ENCODE measurements around the gene AMIGO3. TPM values are rescaled to one million over a fixed set of nuclear protein-coding genes. Genes with fewer than 3 reads are reported as not detected.

AMIGO3 gene
- total and polyA plus RNA-seq, 2 of the 8 experiments (the other 6 are each of a cell fraction or from before 2014, with no cell fraction given): 1.6 to 8.8 TPM

- H3K23ac ChIP-seq (ENCODE audit: insufficient read length): no peak overlapping the region
- DNase-seq (ENCODE audit: low read depth in 1 of 2, low spot score in 2 of 2) (no peak), FAIRE-seq (no peak)
- no peak overlapping the region for H3K27ac ChIP-seq (ENCODE audit: low read depth, low read length)
- no peaks in the 10 kb centered on the region for H3K9me3 ChIP-seq (ENCODE audit: insufficient read depth in 2 of 2, low read depth in 1 of 2, low read length in 1 of 2)
- H4K5ac ChIP-seq (ENCODE audit: insufficient read length, low read depth, low read length): no peak overlapping the region
- 100% methylated on average over 2 of the region's 2 CpGs; no CpG with 5 or more reads in 1 of the 2 experiments for WGBS, 2 experiments (ENCODE audit: extremely low coverage in 1 of 2, insufficient coverage in 1 of 2, insufficient read length in 1 of 2, insufficient replicate concordance in 2 of 2, low coverage in 1 of 2, low lambda C conversion rate in 2 of 2, missing lambda C conversion rate in 1 of 2)
- no peak overlapping the region for H3K18ac ChIP-seq (ENCODE audit: extremely low read depth, low read length)
- CTCF ChIA-PET (ENCODE audit: partially characterized antibody): interaction anchor here (0.6 to 2.3 kb wide), 4 partner anchors 20 to 208 kb away, joined by 3 to 6 read pairs (median 6); no protein-coding TSS in a partner anchor
- H3K14ac ChIP-seq (ENCODE audit: insufficient read length): no peak overlapping the region
- no peak overlapping the region for H2BK12ac ChIP-seq (ENCODE audit: low read depth, low read length)
- H3K4me3 ChIP-seq (ENCODE audit: extremely low read depth in 1 of 4, insufficient read depth in 2 of 4, low read depth in 3 of 4, low read length in 4 of 4): no peak overlapping the region
- peaks cover 0 to 3% (median 3%) of the 10 kb centered on the region in 4 experiments; a peak in 2 of 7 replicates for H3K27me3 ChIP-seq (replicated peaks in 1 of 4; ENCODE audit: control insufficient read depth in 3 of 4, extremely low read depth in 1 of 4, insufficient read depth in 3 of 4, low read length in 3 of 4)
- no peak overlapping the region for H2BK20ac ChIP-seq (ENCODE audit: low read length)
- H2AK5ac ChIP-seq (ENCODE audit: low read depth, low read length): no peak overlapping the region
- peaks cover 2% of the 10 kb centered on the region; the same call in 1 of the 2 replicates for H3K23me2 ChIP-seq (ENCODE audit: low read depth, low read length)
- H3K4me1 ChIP-seq (replicated peaks in 1 of 4; ENCODE audit: control insufficient read depth in 3 of 4, insufficient read depth in 4 of 4, low read length in 3 of 4): no peaks in the 10 kb centered on the region
- H4K8ac ChIP-seq (ENCODE audit: extremely low read depth, insufficient read depth, low read length): no peak overlapping the region
- no peak overlapping the region for H3K56ac ChIP-seq (replicated peaks; ENCODE audit: insufficient read length, low read depth, low read length)
- H3K36me3 ChIP-seq (ENCODE audit: control insufficient read depth in 2 of 4, insufficient read depth in 4 of 4, low read length in 3 of 4): peaks cover 45 to 73% (median 68%) of the 10 kb centered on the region in 4 experiments
- no peak overlapping the region for H3K4me2 ChIP-seq (ENCODE audit: insufficient read depth in 1 of 2, low read depth in 2 of 2, low read length in 2 of 2)
- no peaks in the 10 kb centered on the region for H3K79me2 ChIP-seq (ENCODE audit: control insufficient read depth in 1 of 2, insufficient read depth in 2 of 2, low read length in 2 of 2)
- H2AFZ ChIP-seq (ENCODE audit: low read length): no peak overlapping the region
- no peaks in the 10 kb centered on the region for H3K79me1 ChIP-seq (ENCODE audit: low read depth, low read length)
- H3K4ac ChIP-seq (replicated peaks; ENCODE audit: insufficient read length, low read depth, low read length): no peak overlapping the region
- H3K9ac ChIP-seq (replicated peaks in 1 of 4; ENCODE audit: extremely low read depth in 1 of 4, low read depth in 3 of 4, low read length in 3 of 4): no peak overlapping the region
- H4K91ac ChIP-seq (replicated peaks; ENCODE audit: insufficient read length, low read length): no peak overlapping the region
- H2BK5ac ChIP-seq (ENCODE audit: low read depth, low read length): no peak overlapping the region
- POLR2A ChIA-PET (ENCODE audit: partially characterized antibody): interaction anchor here (1.1 to 1.5 kb wide), 2 partner anchors 33 to 58 kb away, joined by 3 read pairs; no protein-coding TSS in a partner anchor
- peaks cover 0 to 21% of the 10 kb centered on the region in 2 experiments for H4K20me1 ChIP-seq (replicated peaks in 1 of 2; ENCODE audit: control insufficient read depth in 1 of 2, insufficient read depth in 2 of 2, low read length in 2 of 2)
- H2BK120ac ChIP-seq (replicated peaks; ENCODE audit: low read depth, low read length): no peak overlapping the region
- no peak overlapping the region for H2BK15ac ChIP-seq (ENCODE audit: low read length)
- TF ChIP-seq JUND (IDR thresholded peaks at IDR 0.05; ENCODE audit: low read length) (no peak), CBX8 (IDR thresholded peaks at IDR 0.05; ENCODE audit: borderline replicate concordance, low read depth, low read length) (no peak), BRCA1 (IDR thresholded peaks at IDR 0.05; ENCODE audit: low read depth, low read length) (no peak), CTBP2 (IDR thresholded peaks at IDR 0.05; ENCODE audit: borderline replicate concordance, insufficient read depth, insufficient read length, low read length) (no peak), ZNF274 (IDR thresholded peaks at IDR 0.05; ENCODE audit: borderline replicate concordance, extremely low read depth, low read length) (no peak), FOSL1 (IDR thresholded peaks at IDR 0.05; ENCODE audit: insufficient read depth, low read depth, low read length) (no peak), JUN (IDR thresholded peaks at IDR 0.05; ENCODE audit: low read depth, low read length) (no peak), ASH2L (IDR thresholded peaks at IDR 0.05; ENCODE audit: low read length) (no peak), RXRA (IDR thresholded peaks at IDR 0.05; ENCODE audit: insufficient read depth, low read depth, low read length) (no peak), ATF2 (IDR thresholded peaks at IDR 0.05; ENCODE audit: low read length) (no peak), TAF1 (IDR thresholded peaks at IDR 0.05; ENCODE audit: low read depth, low read length) (no peak), SAP30 (IDR thresholded peaks at IDR 0.05; ENCODE audit: insufficient read depth, insufficient replicate concordance, low read length) (no peak), CHD2 (IDR thresholded peaks at IDR 0.05; ENCODE audit: low read length) (no peak)
These were observed 38.3 kb downstream of the AMIGO3 start for GRCh38 chr3:49681232-49681522.
